Glomerular endothelial cell (primary cell): ENCODE data around the gene STRN3. TPM values are rescaled to one million over a fixed set of nuclear protein-coding genes. Genes with fewer than 3 reads are reported as not detected.

ENCODE experiments used
- DNase-seq: peaks from one replicate; pipeline ENCODE4 v3.0.0-alpha.2; 2011; ENCODE audit warnings: low read depth, low spot score; ENCODE audit errors: extremely low read depth
- total RNA-seq: library from RNA; depleted of rRNA; stranded (reverse); fragments of >200 nt; gene quantifications from 2 replicates; pipeline ENCODE4 v1.2.3, GENCODE V29; 2015

Gene STRN3
- total RNA-seq, 1 donor from 2014 or later, result 27.6 TPM

- no peak for DNase-seq
Observed at GRCh38 chr14:30875788-30876053, 150.5 kb downstream of the STRN3 start.

GRCh38 chr14:30874999-30875787, 151.0 kb downstream of the STRN3 start:
- no peak for DNase-seq

GRCh38 chr14:30874120-30874998, 151.8 kb downstream of the STRN3 start, which contains the start of gene COCH:
TSS of gene COCH (plus strand) at chr14:30874559. CDS start at chr14:30874939, 380 bp downstream.
- no peak for DNase-seq

GRCh38 chr14:30873308-30874119, 152.7 kb downstream of the STRN3 start:
- DNase-seq, result no peak

GRCh38 chr14:30872602-30873001, 153.6 kb downstream of the STRN3 start:
- DNase-seq, result no peak

GRCh38 chr14:30869551-30870155, 156.5 kb downstream of the STRN3 start:
- no peak for DNase-seq

- no peak for DNase-seq
Observed at GRCh38 chr14:30868736-30869135, 157.4 kb downstream of the STRN3 start.

GRCh38 chr14:30864934-30865333, 161.2 kb downstream of the STRN3 start:
- no peak for DNase-seq

GRCh38 chr14:30861200-30861599, 165.0 kb downstream of the STRN3 start:
- DNase-seq, result no peak

GRCh38 chr14:30855345-30856037, 170.7 kb downstream of the STRN3 start:
- no peak for DNase-seq

- no peak for DNase-seq
Observed at GRCh38 chr14:30854492-30854891, 171.7 kb downstream of the STRN3 start.

- DNase-seq, result no peak
Observed at GRCh38 chr14:30853946-30854345, 172.2 kb downstream of the STRN3 start.

GRCh38 chr14:30849983-30850382, 176.2 kb downstream of the STRN3 start:
- DNase-seq, result no peak

- no peak for DNase-seq
Observed at GRCh38 chr14:30849354-30849753, 176.8 kb downstream of the STRN3 start.

GRCh38 chr14:30848449-30849240, 177.5 kb downstream of the STRN3 start:
- no peak for DNase-seq
